Activated T-cell treated with anti-CD3 and anti-CD28 coated beads, Interleukin-2, amount 50 U/mL, for 72 hours (primary cell): ENCODE data around the gene FAM98B. TPM values are rescaled to one million over a fixed set of nuclear protein-coding genes. Genes with fewer than 3 reads are reported as not detected.

Experiments used
- ATAC-seq, 2 donors: fragments of 150-1000 bp; cut with Tn5 transposase; replicated peaks in 1 of 2; 2 replicates each; pipeline ENCODE4 v1.10.0; 2021; ENCODE audit warnings: moderate library complexity in 2 of 2, mild to moderate bottlenecking in 1 of 2
- DNase-seq, 2 donors: peaks; one replicate each; pipeline ENCODE4 v3.0.0; 2021 to 2022; ENCODE audit warnings: mixed read lengths in 1 of 2
- H3K27ac Mint-ChIP-seq: one replicate; pipeline ENCODE4 v1.8.0; 2022; ENCODE audit warnings: mild to moderate bottlenecking, moderate library complexity, mixed read lengths
- H3K27me3 Mint-ChIP-seq: one replicate; pipeline ENCODE4 v1.8.0; 2022; ENCODE audit warnings: low read depth, mixed read lengths
- H3K36me3 Mint-ChIP-seq, 2 donors: one replicate each; pipeline ENCODE4 v1.8.0; 2022; ENCODE audit warnings: mixed read lengths in 2 of 2, mild to moderate bottlenecking in 1 of 2; ENCODE audit not compliant: insufficient read depth in 2 of 2
- H3K4me1 Mint-ChIP-seq: one replicate; pipeline ENCODE4 v1.8.0; 2022; ENCODE audit warnings: low read depth, mixed read lengths
- H3K4me3 Mint-ChIP-seq, 2 donors: one replicate each; pipeline ENCODE4 v1.8.0; 2022; ENCODE audit warnings: mild to moderate bottlenecking in 2 of 2, mixed read lengths in 2 of 2, moderate library complexity in 2 of 2
- H3K9me3 Mint-ChIP-seq, 2 donors: one replicate each; pipeline ENCODE4 v1.8.0; 2022; ENCODE audit warnings: mixed read lengths in 2 of 2
- total RNA-seq, 2 donors: library from RNA; stranded (reverse); gene quantifications; one replicate each; pipeline ENCODE4 v1.2.3, GENCODE V29; 2022

Gene FAM98B
- total RNA-seq, 2 donors from 2014 or later: 30.3 to 32.4 TPM

DNA sequence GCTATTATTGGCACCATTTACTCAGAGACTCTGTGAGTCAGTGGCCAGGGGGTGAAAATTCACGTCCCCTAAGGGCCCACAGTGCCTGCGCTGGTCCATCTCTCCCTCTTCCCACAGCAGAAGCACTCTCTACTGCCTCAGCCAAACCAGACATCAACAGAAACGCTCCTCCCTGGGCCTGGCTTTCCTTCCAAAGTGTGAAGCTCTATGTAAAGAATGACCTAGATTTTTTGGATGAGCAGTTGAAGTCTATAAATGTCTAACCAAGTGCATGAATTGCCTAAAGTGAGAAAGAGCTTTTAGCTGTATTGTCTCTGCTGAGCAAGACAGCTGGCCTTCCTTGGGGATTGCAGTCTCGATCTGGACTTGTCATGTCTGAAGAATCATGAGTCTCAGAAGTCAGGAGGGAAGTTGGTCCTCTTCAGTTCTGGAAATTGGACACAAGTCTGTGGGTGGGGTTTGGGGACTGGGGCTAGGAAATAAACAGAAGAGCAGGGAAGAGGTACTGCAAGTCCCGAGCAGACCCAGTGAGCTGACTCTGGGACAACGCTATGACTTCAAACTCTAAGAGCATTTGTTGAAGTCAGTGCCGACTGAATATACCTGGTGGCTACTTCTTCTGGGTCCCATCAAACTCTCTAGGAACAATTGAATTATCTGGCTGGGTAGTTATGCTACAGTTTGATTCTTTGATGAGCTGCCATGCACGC lies 81.7 kb downstream of the FAM98B start:
- Mint-ChIP-seq H3K27me3 (no peaks in the 10 kb centered on the region), H3K27ac (peak overlapping the region; percentile 49), H3K4me1 (peaks cover 98% of the 10 kb centered on the region), H3K4me3 (peak overlapping the region in 1 of 2 donors; percentile 24), H3K9me3 (no peaks in the 10 kb centered on the region), H3K36me3 (peaks cover 17 to 38% of the 10 kb centered on the region in 2 donors)
- ATAC-seq: no peak
- DNase-seq: no peak

- Mint-ChIP-seq H3K27me3 (no peaks in the 10 kb centered on the region), H3K9me3 (no peaks in the 10 kb centered on the region), H3K27ac (peak overlapping the region; percentile 49), H3K4me3 (peak overlapping the region in 1 of 2 donors; percentile 24), H3K4me1 (peaks cover 98% of the 10 kb centered on the region), H3K36me3 (peaks cover 18 to 38% of the 10 kb centered on the region in 2 donors)
- ATAC-seq (no peak), DNase-seq (no peak)
These were observed 82.3 kb downstream of the FAM98B start for GRCh38 chr15:38536201-38536676.

Other genes starting within 250 kb of the FAM98B start
- gene SPRED1, start 201.3 kb upstream of the FAM98B start, total RNA-seq: 1 to 10 TPM in 1 of 2 donors, under 1 TPM in 1; 0.77 to 1.5 TPM
- 100 to 1,000 TPM; 173 to 183 TPM for gene RASGRP1, start 110.7 kb downstream of the FAM98B start, total RNA-seq